WTC11 (cell line): ENCODE results near the gene ZNF665.

Experiments
- CTCF ChIP-seq: fragments of 200-600 bp; IDR thresholded peaks from 2 replicates; pipeline ENCODE4 v1.8.0; 2022; ENCODE audit warnings: antibody characterized with exemption
- ELF4 ChIP-seq: sonication (generic); formaldehyde crosslinking; IDR thresholded peaks from 2 replicates; pipeline ENCODE4 v1.8.1; 2022; ENCODE audit warnings: low read depth, mild to moderate bottlenecking, moderate library complexity, missing genetic modification reagents
- FOXP1 ChIP-seq: sonication (generic); formaldehyde crosslinking; IDR thresholded peaks from 2 replicates; pipeline ENCODE4 v1.8.0; 2022; ENCODE audit warnings: missing genetic modification reagents, mild to moderate bottlenecking, moderate library complexity, borderline replicate concordance
- TEAD4 ChIP-seq: sonication (generic); formaldehyde crosslinking; IDR thresholded peaks from 2 replicates; pipeline ENCODE4 v1.8.0; 2022; ENCODE audit warnings: mild to moderate bottlenecking, missing genetic modification reagents
- ZBTB43 ChIP-seq: sonication (generic); formaldehyde crosslinking; IDR thresholded peaks from 2 replicates; pipeline ENCODE4 v1.8.1; 2023; ENCODE audit warnings: mild to moderate bottlenecking, missing genetic modification reagents

- TF ChIP-seq CTCF (no peak), FOXP1 (CRISPR knock-in tag) (no peak), TEAD4 (CRISPR knock-in tag) (no peak), ZBTB43 (CRISPR knock-in tag) (no peak), ELF4 (CRISPR knock-in tag) (no peak)
Observed at GRCh38 chr19:53131727-53132126, 61.4 kb downstream of the ZNF665 start.
